Heart left ventricle (tissue), 16 donors: ENCODE data around the gene CBX2. TPM values are rescaled to one million over a fixed set of nuclear protein-coding genes. Genes with fewer than 3 reads are reported as not detected.

Experiments
- ATAC-seq, 4 donors: fragments of 200-7000 bp; cut with Tn5 transposase; one replicate each; pipeline ENCODE4 v1.9.1; 2020 to 2022; ENCODE audit warnings: moderate library complexity in 4 of 4, mild to moderate bottlenecking in 3 of 4, moderate number of reproducible peaks in 1 of 4
- DNase-seq, 5 donors: peaks; one replicate each; pipeline ENCODE4 v3.0.0-alpha.2; 2020
- H3K27ac ChIP-seq, 12 donors: fragments of 200-600 bp; sonication (generic) in 4 of 12; one replicate each; pipeline versions ENCODE4 v1.5.0 to v1.8.0; 2016 to 2022; ENCODE audit warnings: mild to moderate bottlenecking in 2 of 12
- H3K27me3 ChIP-seq, 9 donors: fragments of 200-600 bp; sonication (generic) in 2 of 9; one replicate each; pipeline versions ENCODE4 v1.5.1 to v1.8.0; 2016 to 2022; ENCODE audit warnings: mild to moderate bottlenecking in 3 of 9
- H3K36me3 ChIP-seq, 9 donors: fragments of 200-600 bp; sonication (generic) in 2 of 9; one replicate each; pipeline versions ENCODE4 v1.5.0 to v1.8.0; 2018 to 2022; ENCODE audit warnings: mild to moderate bottlenecking in 2 of 9
- H3K4me1 ChIP-seq, 12 donors: fragments of 200-600 bp; sonication (generic) in 4 of 12; one replicate each; pipeline versions ENCODE4 v1.5.0 to v1.8.0; 2016 to 2022; ENCODE audit warnings: mild to moderate bottlenecking in 3 of 12
- H3K4me3 ChIP-seq, 12 donors: fragments of 200-600 bp; sonication (generic) in 4 of 12; one replicate each; pipeline versions ENCODE4 v1.5.0 to v1.8.0; 2017 to 2022; ENCODE audit warnings: mild to moderate bottlenecking in 9 of 12, moderate library complexity in 4 of 12
- H3K9me3 ChIP-seq, 12 donors: fragments of 200-600 bp; sonication (generic) in 4 of 12; one replicate each; pipeline versions ENCODE4 v1.5.0 to v1.8.0; 2016 to 2022; ENCODE audit warnings: mild to moderate bottlenecking in 1 of 12
- CTCF ChIP-seq, 12 donors: fragments of 200-600 bp; sonication (generic) in 4 of 12; IDR thresholded peaks; one replicate each; pipeline versions ENCODE4 v1.5.0 to v1.8.0; 2018 to 2022; ENCODE audit warnings: antibody characterized with exemption in 12 of 12, mild to moderate bottlenecking in 5 of 12
- POLR2A ChIP-seq, 2 donors: fragments of 450-650 bp; IDR thresholded peaks; one replicate each; pipeline ENCODE4 v1.6.1; 2017; ENCODE audit warnings: antibody characterized with exemption in 2 of 2, mild to moderate bottlenecking in 2 of 2, moderate library complexity in 2 of 2
- WGBS, 4 donors: extraction: QIAGEN DNeasy Blood & Tissue Kit in 2 of 4; methylation state at CpG; one replicate each; pipeline versions ENCODE4 v1.1.5 to v1.1.7; 2013 to 2018; 5-methylcytosine and 5-hydroxymethylcytosine counted together
- intact Hi-C, 10 donors: fragments of 100-400 bp; cut with DNase I; formaldehyde crosslinking; loops; one replicate each; pipeline versions ENCODE4 v1.11.1 to v1.14.2; 2022
- polyA plus RNA-seq, 2 donors: library from polyadenylated mRNA; stranded (reverse); fragments of 200-250 nt; gene quantifications; one replicate each; pipeline ENCODE4 v1.2.3, GENCODE V29; 2013
- total RNA-seq, 9 donors: library from RNA; depleted of rRNA in 2 of 9; stranded (reverse); fragments of >200 nt in 2 of 9; fragmentation: NEBNext Ultra II Directional in 3 of 9; extraction: Animal tissue kit (Norgen Biotek cat#: 25700) in 3 of 9; gene quantifications; one replicate each; pipeline versions ENCODE4 v1.1.0 to v1.2.4, GENCODE V29; 2016 to 2023
- donor health status: ischemic (EF 13 %, LVEDD 7.1; RV severe dilation, severe dysfunction).
- donor health status: healthy with polysubstance abuse.
- donor health status: DM: no; HTN: yes; CAD: no.
- donor health status: DM: no; HTN: no; CAD: no.
- donor health status: ischemic (EF 25% LVEDD 6.9; RV normal size, moderate dysfunction).
- donor health status: ischemic (EF 25% LVEDD 5.7; RV mildly dilated, moderate dysfunction).
- donor health status: healthy.
- donor health status: DM: yes; HTN: yes; CAD: no.
- donor health status: ischemic (EF 35%, LVEDD 5.7; RV mildly dilated, moderate dysfunction).
- donor health status: nonischemic (EF 11% LVEDD 7.7; RV severe dilation, severe dysfunction).
- donor health status: DM: yes; HTN: yes; CAD: no.
- donor health status: PGD.
- donor health status: ischemic (EF 29% LVEDD 5.4; RV normal size, mild dysfunction).
- donor health status: nonischemic (EF 23%, LVEDD 6.1; RV moderate dilation, normal function).

Gene CBX2
- total and polyA plus RNA-seq, 11 donors = 2.4 to 4.3 (median 3.1) TPM

- Histone ChIP-seq H3K4me1 (peaks cover 3 to 68% (median 50%) of the 10 kb centered on the region in 12 donors), H3K27ac (peak overlapping the region in 1 of 12 donors; percentile 89), H3K36me3 (peaks cover 0 to 9% (median 0%) of the 10 kb centered on the region in 9 donors), H3K4me3 (peak overlapping the region in 10 of 12 donors; percentile 60 to 95 (median 78)), H3K9me3 (no peaks in the 10 kb centered on the region), H3K27me3 (peaks cover 50 to 67% (median 61%) of the 10 kb centered on the region in 9 donors)
- DNase-seq (peak in 1 of 5 donors; percentile 29), ATAC-seq (no peak)
- intact Hi-C loops = loop anchor here in 9 of 10 donors (2.0 to 10.0 kb wide), 6 partner anchors 41 to 196 kb away; partner anchors contain the start of gene CBX4 (in 5 of the 9)
- TF ChIP-seq POLR2A (IDR thresholded peaks at IDR 0.05) (no peak), CTCF (IDR thresholded peaks at IDR 0.05) (no peak)
- WGBS, 4 donors = 79 to 91% (median 84%) methylated on average over 7 to 8 of the region's 8 CpGs
Measured at GRCh38 chr17:79795795-79796443, 18.0 kb downstream of the CBX2 start.

DNA sequence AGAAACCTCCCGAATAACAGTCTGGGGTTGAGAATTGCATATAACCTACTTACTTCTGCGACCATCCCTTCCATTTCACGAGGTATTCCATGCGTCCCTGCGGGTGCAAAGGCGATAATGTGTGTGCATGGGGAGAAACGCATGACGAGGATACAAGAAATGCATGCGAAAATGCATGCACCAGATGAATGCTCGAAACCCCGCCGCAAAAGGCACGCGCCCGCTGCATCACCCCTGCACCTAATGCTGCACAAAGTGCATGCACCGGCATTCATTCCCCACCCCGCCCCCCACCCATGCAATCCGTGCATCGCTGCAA is 18.5 kb downstream of the CBX2 start:
- DNase-seq (no peak), ATAC-seq (no peak)
- Histone ChIP-seq H3K27ac (peak overlapping the region in 11 of 12 donors; percentile 49 to 92 (median 85)), H3K4me3 (peak overlapping the region; percentile 34 to 95 (median 74)), H3K4me1 (peaks cover 3 to 68% (median 51%) of the 10 kb centered on the region in 12 donors), H3K36me3 (peaks cover 0 to 9% (median 0%) of the 10 kb centered on the region in 9 donors), H3K27me3 (peaks cover 50 to 67% (median 61%) of the 10 kb centered on the region in 9 donors), H3K9me3 (no peaks in the 10 kb centered on the region)
- WGBS, 4 donors = 1 to 3% (median 1%) methylated on average over 19 of the region's 19 CpGs
- intact Hi-C loops = loop anchor here in 9 of 10 donors (2.0 to 10.0 kb wide), 6 partner anchors 41 to 196 kb away; partner anchors contain the start of gene CBX4 (in 5 of the 9)
- TF ChIP-seq CTCF (IDR thresholded peaks at IDR 0.05) (no peak), POLR2A (IDR thresholded peaks at IDR 0.05) (no peak)

- Histone ChIP-seq H3K4me1 (peaks cover 3 to 67% (median 50%) of the 10 kb centered on the region in 12 donors), H3K36me3 (peaks cover 0 to 9% (median 0%) of the 10 kb centered on the region in 9 donors), H3K27me3 (peaks cover 50 to 67% (median 61%) of the 10 kb centered on the region in 9 donors), H3K4me3 (peak within 1 kb of the TSS; percentile 56 to 95 (median 74)), H3K27ac (peak within 1 kb of the TSS; percentile 49 to 92 (median 86)), H3K9me3 (no peaks in the 10 kb centered on the region)
- intact Hi-C loops = loop anchor here in 9 of 10 donors (2.0 to 10.0 kb wide), 6 partner anchors 40 to 195 kb away; partner anchors contain the start of gene CBX4 (in 5 of the 9)
- WGBS, 4 donors = 1% methylated on average over 25 to 79 of the region's 79 CpGs
- DNase-seq (peak; percentile 100), ATAC-seq (peak; percentile 93 to 99 (median 97))
- peak in 10 of 12 donors; percentile 8 to 51 (median 27) for TF ChIP-seq CTCF (IDR thresholded peaks at IDR 0.05)
- TF ChIP-seq POLR2A (IDR thresholded peaks at IDR 0.05) = peak in 1 of 2 donors; percentile 54
Measured at GRCh38 chr17:79796763-79797491, 19.0 kb downstream of the CBX2 start, which contains the start of gene CBX8. Gene CBX8, minus strand, starts transcription at chr17:79797077. Its CDS starts 79 bp downstream, at chr17:79796998.
